ENCODE results near the gene TBC1D22A.

DNA sequence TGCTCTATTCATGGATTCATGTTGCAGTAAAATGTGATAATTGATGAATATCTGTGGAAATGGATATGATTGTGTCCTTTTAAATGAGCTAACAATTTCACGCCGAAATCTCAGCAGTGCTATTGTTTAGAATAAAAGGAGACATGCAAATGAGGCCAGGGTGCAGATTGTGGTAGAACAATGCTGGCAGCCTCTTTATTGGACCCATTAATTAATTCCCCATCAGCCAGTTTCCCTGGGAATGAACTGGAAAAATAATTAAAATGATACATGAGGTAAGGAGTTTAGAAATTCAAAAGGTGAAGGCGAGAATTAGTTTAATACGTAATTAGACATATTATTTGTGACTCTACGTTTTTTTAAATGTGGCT is 306.2 kb downstream of the TBC1D22A start:
- no peak for TF ChIP-seq CTCF (IDR thresholded peaks at IDR 0.05; ENCODE audit: extremely low read depth in 1 of 2, insufficient read depth in 1 of 2, low read depth in 1 of 2, low read length in 2 of 2)
- no peak for TF ChIP-seq JUN (IDR thresholded peaks at IDR 0.05; ENCODE audit: borderline replicate concordance, insufficient read depth, insufficient read length, low read depth)
- TF ChIP-seq POLR2AphosphoS5 (IDR thresholded peaks at IDR 0.05; ENCODE audit: insufficient read depth, low read depth, low read length) = no peak
